ENCODE results near the gene NDEL1.

GRCh38 chr17:8489841-8490240, 54.2 kb downstream of the NDEL1 start:
- TF ChIP-seq CTCF (conservative IDR thresholded peaks at IDR 0.05; ENCODE audit: low read depth, low read length) (no peak), EZH2 (IDR thresholded peaks at IDR 0.05; ENCODE audit: borderline replicate concordance, low read depth, low read length, poor library complexity, severe bottlenecking) (no peak)

Measured in A673 (cell line).